Right forelimb (tissue), 1 donor: ENCODE results near the gene CDKN2B-AS1.
"Not testable (repeated sequence)": the region's sequence is repeated elsewhere in the genome, so short reads cannot be mapped to it uniquely, and the experiment has no call there.

Experiments
- DNase-seq: peaks from one replicate; pipeline ENCODE4 v3.0.0-alpha.2; 2018

Gene CDKN2B-AS1

GRCh38 chr9:22046243-22046885 is 51.8 kb downstream of the CDKN2B-AS1 start:
- DNase-seq: no peak

GRCh38 chr9:22047596-22047995 is 53.0 kb downstream of the CDKN2B-AS1 start:
- no peak for DNase-seq

GRCh38 chr9:22049411-22049810 is 54.8 kb downstream of the CDKN2B-AS1 start:
- no peak for DNase-seq

- DNase-seq: no peak
Observed at GRCh38 chr9:22050924-22051323, 56.3 kb downstream of the CDKN2B-AS1 start.

GRCh38 chr9:22052376-22052945 is 57.9 kb downstream of the CDKN2B-AS1 start:
- no peak for DNase-seq

- no peak for DNase-seq
Observed at GRCh38 chr9:22053178-22053577, 58.6 kb downstream of the CDKN2B-AS1 start.

- DNase-seq: no peak
Observed at GRCh38 chr9:22054076-22054475, 59.5 kb downstream of the CDKN2B-AS1 start.

- DNase-seq: no peak
Observed at GRCh38 chr9:22054529-22054928, 59.9 kb downstream of the CDKN2B-AS1 start.

GRCh38 chr9:22055090-22055489 is 60.5 kb downstream of the CDKN2B-AS1 start:
- no peak for DNase-seq

- DNase-seq: no peak
Observed at GRCh38 chr9:22056402-22056801, 61.8 kb downstream of the CDKN2B-AS1 start.

- DNase-seq: not testable (repeated sequence)
Observed at GRCh38 chr9:22057972-22058371, 63.4 kb downstream of the CDKN2B-AS1 start.

- no peak for DNase-seq
Observed at GRCh38 chr9:22060831-22061383, 66.3 kb downstream of the CDKN2B-AS1 start.

- DNase-seq: no peak
Observed at GRCh38 chr9:22064957-22065356, 70.4 kb downstream of the CDKN2B-AS1 start.

GRCh38 chr9:22065431-22066200 is 71.0 kb downstream of the CDKN2B-AS1 start:
- DNase-seq: no peak

GRCh38 chr9:22067196-22067595 is 72.6 kb downstream of the CDKN2B-AS1 start:
- no peak for DNase-seq

- DNase-seq: no peak
Observed at GRCh38 chr9:22068369-22068768, 73.8 kb downstream of the CDKN2B-AS1 start.

GRCh38 chr9:22073349-22073748 is 78.8 kb downstream of the CDKN2B-AS1 start:
- DNase-seq: no peak

- no peak for DNase-seq
Observed at GRCh38 chr9:22078081-22078480, 83.5 kb downstream of the CDKN2B-AS1 start.

GRCh38 chr9:22079873-22080341 is 85.3 kb downstream of the CDKN2B-AS1 start:
- DNase-seq: no peak

GRCh38 chr9:22084336-22085035 is 89.9 kb downstream of the CDKN2B-AS1 start:
- no peak for DNase-seq

- no peak for DNase-seq
Observed at GRCh38 chr9:22088053-22088716, 93.6 kb downstream of the CDKN2B-AS1 start.

- DNase-seq: no peak
Observed at GRCh38 chr9:22088717-22089061, 94.1 kb downstream of the CDKN2B-AS1 start.

GRCh38 chr9:22097707-22098106 is 103.1 kb downstream of the CDKN2B-AS1 start:
- no peak for DNase-seq
